Measurements from ENCODE around the gene STOM.

Gene STOM

DNA sequence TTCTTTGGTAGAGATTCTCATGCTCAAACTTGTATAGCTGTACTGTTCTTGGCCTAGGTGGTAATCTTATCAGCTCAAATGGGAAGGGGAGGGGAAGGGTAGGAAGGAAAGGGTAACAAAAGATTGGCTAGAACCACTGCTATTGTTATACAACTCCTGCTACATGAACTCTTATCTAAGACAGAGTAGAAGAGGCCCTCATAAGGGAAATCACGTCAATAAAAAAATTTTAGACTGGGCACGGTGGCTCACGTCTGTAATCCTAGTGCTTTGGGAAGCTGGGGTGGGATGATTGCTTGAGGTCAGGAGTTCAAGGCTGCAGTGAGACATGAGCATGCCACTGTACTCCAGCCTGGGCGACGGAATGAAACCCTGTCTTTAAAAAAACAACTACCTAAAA is 15.9 kb downstream of the STOM start:
- no peak overlapping the region for H3K4me3 ChIP-seq (ENCODE audit: low read depth, low read length)
- TF ChIP-seq, protein P1, sequence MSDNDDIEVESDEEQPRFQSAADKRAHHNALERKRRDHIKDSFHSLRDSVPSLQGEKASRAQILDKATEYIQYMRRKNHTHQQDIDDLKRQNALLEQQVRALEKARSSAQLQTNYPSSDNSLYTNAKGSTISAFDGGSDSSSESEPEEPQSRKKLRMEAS (IDR thresholded peaks at IDR 0.05; ENCODE audit: low read depth, low read length): no peak
- no peak for TF ChIP-seq POLR2A (IDR thresholded peaks at IDR 0.05; ENCODE audit: extremely low read depth, insufficient read length)
- no peak for DNase-seq (ENCODE audit: low read depth)

GRCh38 chr9:121353241-121354061 is 16.6 kb downstream of the STOM start:
- DNase-seq (ENCODE audit: low read depth): peak; percentile 81
- TF ChIP-seq, protein P1 (IDR thresholded peaks at IDR 0.05; ENCODE audit: low read depth, low read length): peak; percentile 40; the same call in 1 of the 2 replicates
- TF ChIP-seq MYC (IDR thresholded peaks at IDR 0.05; ENCODE audit: low read depth, low read length): no peak

GRCh38 chr9:121350993-121351561 is 19.0 kb downstream of the STOM start:
- TF ChIP-seq CTCF (IDR thresholded peaks at IDR 0.05; ENCODE audit: low read depth, low read length) (no peak), MYC (IDR thresholded peaks at IDR 0.05; ENCODE audit: low read depth, low read length) (no peak)
- TF ChIP-seq, protein P1 (IDR thresholded peaks at IDR 0.05; ENCODE audit: low read depth, low read length): no peak
- DNase-seq (ENCODE audit: low read depth): no peak
- H3K4me3 ChIP-seq (ENCODE audit: low read depth, low read length): no peak overlapping the region

More at GRCh38 chr9:121353241-121354061, 16.6 kb downstream of the STOM start:
- H3K4me3 ChIP-seq (ENCODE audit: low read depth, low read length): no peak overlapping the region

GRCh38 chr9:121350036-121350435 is 20.0 kb downstream of the STOM start:
- no peak for DNase-seq (ENCODE audit: low read depth)
- no peak overlapping the region for H3K4me3 ChIP-seq (ENCODE audit: low read depth, low read length)
- TF ChIP-seq MYC (IDR thresholded peaks at IDR 0.05; ENCODE audit: low read depth, low read length) (no peak), CTCF (IDR thresholded peaks at IDR 0.05; ENCODE audit: low read depth, low read length) (no peak), POLR2A (IDR thresholded peaks at IDR 0.05; ENCODE audit: extremely low read depth, insufficient read length) (no peak)
- TF ChIP-seq, protein P1 (IDR thresholded peaks at IDR 0.05; ENCODE audit: low read depth, low read length): no peak

- no peak overlapping the region for H3K4me3 ChIP-seq (ENCODE audit: low read depth, low read length)
- TF ChIP-seq POLR2A (IDR thresholded peaks at IDR 0.05; ENCODE audit: extremely low read depth, insufficient read length): no peak
- TF ChIP-seq CTCF (IDR thresholded peaks at IDR 0.05; ENCODE audit: low read depth, low read length): no peak
- no peak for TF ChIP-seq MYC (IDR thresholded peaks at IDR 0.05; ENCODE audit: low read depth, low read length)
- TF ChIP-seq, protein P1 (IDR thresholded peaks at IDR 0.05; ENCODE audit: low read depth, low read length): no peak
- DNase-seq (ENCODE audit: low read depth): no peak
Observed at GRCh38 chr9:121349009-121349408, 21.0 kb downstream of the STOM start.

DNA sequence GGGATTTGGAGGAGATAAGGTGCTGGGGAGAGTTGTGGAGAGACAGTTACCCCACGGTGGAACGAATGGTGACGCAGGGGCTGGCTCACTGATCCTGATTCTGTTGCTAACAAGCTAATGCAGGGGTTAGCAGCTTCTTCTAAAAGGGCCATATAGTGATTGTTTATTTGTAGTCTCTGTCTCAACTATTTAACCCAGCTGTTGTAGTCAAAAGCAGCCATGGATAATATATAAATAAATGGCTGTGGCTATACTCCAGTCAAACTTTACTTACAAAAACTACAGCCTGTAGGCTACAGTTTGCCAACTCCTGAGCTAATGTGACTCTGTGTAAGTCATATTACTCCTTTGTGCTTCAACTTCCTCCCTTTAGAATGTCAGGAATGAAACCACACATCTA is 21.8 kb downstream of the STOM start:
- TF ChIP-seq POLR2A (IDR thresholded peaks at IDR 0.05; ENCODE audit: extremely low read depth, insufficient read length): no peak
- TF ChIP-seq, protein P1 (IDR thresholded peaks at IDR 0.05; ENCODE audit: low read depth, low read length): no peak
- no peak for TF ChIP-seq CTCF (IDR thresholded peaks at IDR 0.05; ENCODE audit: low read depth, low read length)
- no peak for TF ChIP-seq MYC (IDR thresholded peaks at IDR 0.05; ENCODE audit: low read depth, low read length)
- no peak overlapping the region for H3K4me3 ChIP-seq (ENCODE audit: low read depth, low read length)
- no peak for DNase-seq (ENCODE audit: low read depth)
